ENCODE measurements around the gene MAIP1.

DNA sequence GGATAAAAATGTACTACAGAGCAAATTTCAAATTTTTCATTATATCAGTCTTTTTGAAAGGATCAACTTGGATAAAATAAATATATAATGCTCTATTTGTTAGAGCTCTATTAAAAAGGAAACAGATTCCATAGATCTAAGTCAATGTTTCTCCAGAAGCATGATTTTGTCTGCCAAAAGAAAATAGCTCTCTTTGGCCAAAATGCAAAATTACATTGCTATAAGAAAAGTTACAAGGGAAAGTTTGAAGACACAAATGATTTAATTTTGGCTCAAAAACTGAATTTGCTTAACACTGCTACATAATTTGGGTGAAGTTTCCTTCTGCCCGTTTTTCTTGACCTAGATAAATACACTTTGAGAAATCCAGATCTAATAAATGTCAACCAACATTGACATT lies 28.6 kb upstream of the MAIP1 start:
- TF ChIP-seq, protein P1, sequence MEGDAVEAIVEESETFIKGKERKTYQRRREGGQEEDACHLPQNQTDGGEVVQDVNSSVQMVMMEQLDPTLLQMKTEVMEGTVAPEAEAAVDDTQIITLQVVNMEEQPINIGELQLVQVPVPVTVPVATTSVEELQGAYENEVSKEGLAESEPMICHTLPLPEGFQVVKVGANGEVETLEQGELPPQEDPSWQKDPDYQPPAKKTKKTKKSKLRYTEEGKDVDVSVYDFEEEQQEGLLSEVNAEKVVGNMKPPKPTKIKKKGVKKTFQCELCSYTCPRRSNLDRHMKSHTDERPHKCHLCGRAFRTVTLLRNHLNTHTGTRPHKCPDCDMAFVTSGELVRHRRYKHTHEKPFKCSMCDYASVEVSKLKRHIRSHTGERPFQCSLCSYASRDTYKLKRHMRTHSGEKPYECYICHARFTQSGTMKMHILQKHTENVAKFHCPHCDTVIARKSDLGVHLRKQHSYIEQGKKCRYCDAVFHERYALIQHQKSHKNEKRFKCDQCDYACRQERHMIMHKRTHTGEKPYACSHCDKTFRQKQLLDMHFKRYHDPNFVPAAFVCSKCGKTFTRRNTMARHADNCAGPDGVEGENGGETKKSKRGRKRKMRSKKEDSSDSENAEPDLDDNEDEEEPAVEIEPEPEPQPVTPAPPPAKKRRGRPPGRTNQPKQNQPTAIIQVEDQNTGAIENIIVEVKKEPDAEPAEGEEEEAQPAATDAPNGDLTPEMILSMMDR (IDR thresholded peaks at IDR 0.05; ENCODE audit: extremely low read depth in 1 of 2, insufficient read depth in 1 of 2, low read depth in 1 of 2, low read length in 2 of 2), result no peak
- TF ChIP-seq POLR2A (IDR thresholded peaks at IDR 0.05; ENCODE audit: low read depth, low read length), result no peak
- TF ChIP-seq EZH2 (IDR thresholded peaks at IDR 0.05; ENCODE audit: borderline replicate concordance, low read depth, low read length, severe bottlenecking), result no peak
- TF ChIP-seq MYC (IDR thresholded peaks at IDR 0.05; ENCODE audit: low read depth, low read length), result no peak

Data from endothelial cell of umbilical vein (primary cell).